K562 (cell line): ENCODE results near the gene PPP2R2B. TPM values are rescaled to one million over a fixed set of nuclear protein-coding genes. Genes with fewer than 3 reads are reported as not detected.

Experiments
- ATAC-seq: fragments of 200-7000 bp; cut with Tn5 transposase; 3 replicates; pipeline ENCODE4 v1.9.1; 2020; ENCODE audit warnings: moderate library complexity
- BruUV-seq: library from RNA; stranded (reverse); fragments of 400-500 nt; replicated peaks from 2 replicates; lab custom pipeline; 2021; lab: Mats Ljungman, UMichigan
- CTCF ChIA-PET: fragments of 300-600 bp; formaldehyde crosslinking; extraction: SDS; loops from one replicate; lab custom pipeline; 2021; ENCODE audit warnings: low intra/inter-chr PET ratio; lab: Yijun Ruan, JAX
- POLR2A ChIA-PET: fragments of 300-600, 350-650 bp; sonication (Branson Sonifier 250); formaldehyde crosslinking; extraction: SDS; loops from one replicate; lab custom pipeline; 2021; ENCODE audit warnings: antibody characterized with exemption, inconsistent platforms; lab: Yijun Ruan, JAX
- DNase-seq, 4 experiments: peaks; one replicate each; pipeline versions ENCODE4 v3.0.0 to v3.0.0-alpha.2; 2011 to 2018; ENCODE audit warnings: low spot score in 3 of 4, mixed read lengths in 3 of 4; ENCODE audit errors: extremely low read depth in 1 of 4
- FAIRE-seq: peaks from 2 replicates; lab custom pipeline; 2011; peaks lifted over from hg19 to GRCh38; lab: Jason Lieb, UNC
- H2AFZ ChIP-seq: 2 replicates; pipeline ENCODE4 v1.6.0; 2011; ENCODE audit warnings: low read depth, low read length, control low read depth, inconsistent platforms
- H3K27ac ChIP-seq: fragments of 200-600 bp; 3 replicates; pipeline ENCODE4 v1.8.0; 2011; ENCODE audit warnings: low read depth, mild to moderate bottlenecking, control low read depth, inconsistent platforms, low read length, moderate library complexity, mixed read lengths; ENCODE audit errors: extremely low read depth
- H3K27me3 ChIP-seq, 2 experiments: fragments of 300-600 bp in 1 of 2; 2 replicates in 1 of 2; 3 replicates in 1 of 2; pipeline versions ENCODE4 v1.6.0 to v1.8.0; 2011; ENCODE audit warnings: inconsistent platforms in 2 of 2, low read length in 2 of 2, mild to moderate bottlenecking in 1 of 2, mixed read lengths in 1 of 2, moderate library complexity in 1 of 2; ENCODE audit not compliant: control insufficient read depth in 2 of 2, insufficient read depth in 2 of 2
- H3K36me3 ChIP-seq: fragments of 300-600 bp; 3 replicates; pipeline ENCODE4 v1.8.0; 2011; ENCODE audit warnings: mild to moderate bottlenecking, low read length, inconsistent platforms; ENCODE audit not compliant: control insufficient read depth, insufficient read depth
- H3K4me1 ChIP-seq, 2 experiments: fragments of 200-600 bp in 1 of 2; replicated peaks in 1 of 2; 2 replicates in 1 of 2; 3 replicates in 1 of 2; pipeline versions ENCODE4 v1.5.1 to v1.8.0; 2011; ENCODE audit warnings: inconsistent platforms in 2 of 2, low read length in 2 of 2, mild to moderate bottlenecking in 1 of 2, mixed read lengths in 1 of 2, moderate library complexity in 1 of 2; ENCODE audit not compliant: control insufficient read depth in 2 of 2, insufficient read depth in 2 of 2
- H3K4me2 ChIP-seq: 2 replicates; pipeline ENCODE4 v1.6.1; 2011; ENCODE audit warnings: low read length, control low read depth, inconsistent platforms, mixed read lengths; ENCODE audit not compliant: insufficient read depth
- H3K4me3 ChIP-seq: fragments of 200-600 bp; sonication (generic), shearing (Covaris generic); 2 replicates; pipeline ENCODE4 v1.5.1; 2016; ENCODE audit warnings: control low read depth, inconsistent platforms
- H3K79me2 ChIP-seq: fragments of 200-600 bp; 3 replicates; pipeline ENCODE4 v1.8.0; 2011; ENCODE audit warnings: low read length, inconsistent platforms; ENCODE audit not compliant: control insufficient read depth, insufficient read depth
- H3K9ac ChIP-seq, 2 experiments: 2 replicates each; pipeline versions ENCODE4 v1.6.0 to v1.6.1; 2011; ENCODE audit warnings: low read depth in 2 of 2, low read length in 2 of 2, control low read depth in 1 of 2, inconsistent platforms in 1 of 2, mild to moderate bottlenecking in 1 of 2, mixed read lengths in 1 of 2; ENCODE audit not compliant: insufficient read depth in 1 of 2
- H3K9me1 ChIP-seq: one replicate; pipeline ENCODE4 v1.6.0; 2011; ENCODE audit warnings: inconsistent platforms, mild to moderate bottlenecking, low read length, moderate library complexity; ENCODE audit not compliant: control insufficient read depth, insufficient read depth
- H3K9me3 ChIP-seq: replicated peaks from 2 replicates; pipeline ENCODE4 v1.5.1; 2011; ENCODE audit warnings: low read depth, low read length, inconsistent platforms; ENCODE audit not compliant: control insufficient read depth, insufficient read depth
- H4K20me1 ChIP-seq: replicated peaks from 2 replicates; pipeline ENCODE4 v1.6.1; 2011; ENCODE audit warnings: low read length, inconsistent platforms, mixed read lengths; ENCODE audit not compliant: control insufficient read depth, insufficient read depth
- CC2D1A ChIP-seq: fragments of 450-650 bp; IDR thresholded peaks from 2 replicates; pipeline ENCODE4 v1.6.1; 2017; ENCODE audit warnings: mild to moderate bottlenecking
- CHCHD3 ChIP-seq: fragments of 250-450 bp; sonication (Bioruptor Pico); IDR thresholded peaks from 2 replicates; pipeline ENCODE4 v2.1.2; 2022; ENCODE audit warnings: mild to moderate bottlenecking
- ESRRB ChIP-seq: fragments of 250-450 bp; sonication (Bioruptor Pico); IDR thresholded peaks from 2 replicates; pipeline ENCODE4 v1.5.0; 2020; ENCODE audit warnings: mild to moderate bottlenecking, moderate library complexity, borderline replicate concordance
- ETV1 ChIP-seq: fragments of 450-650 bp; conservative IDR thresholded peaks from 2 replicates; pipeline ENCODE4 v1.6.1; 2016; ENCODE audit warnings: missing genetic modification characterization, control low read depth, low read depth, missing compliant biosample characterization
- ETV5 ChIP-seq: sonication (generic); formaldehyde crosslinking; IDR thresholded peaks from 2 replicates; pipeline ENCODE4 v1.4.0; 2020; ENCODE audit warnings: low read depth, mild to moderate bottlenecking, missing genetic modification reagents
- GATA2 ChIP-seq: sonication (generic); formaldehyde crosslinking; IDR thresholded peaks from 2 replicates; pipeline ENCODE4 v1.4.0; 2020; ENCODE audit warnings: mild to moderate bottlenecking, missing genetic modification reagents
- HDAC2 ChIP-seq: fragments of 450-650 bp; IDR thresholded peaks from 2 replicates; pipeline ENCODE4 v1.6.1; 2016; ENCODE audit warnings: mild to moderate bottlenecking
- IRF2 ChIP-seq: sonication (generic); formaldehyde crosslinking; IDR thresholded peaks from 2 replicates; pipeline ENCODE4 v1.8.1; 2022; ENCODE audit warnings: mild to moderate bottlenecking, missing genetic modification reagents
- MBD2 ChIP-seq: sonication (generic); IDR thresholded peaks from 2 replicates; pipeline ENCODE4 v1.6.1; 2016; ENCODE audit warnings: low read depth, borderline replicate concordance
- MYBL2 ChIP-seq, 2 experiments: fragments of 450-650 bp in 1 of 2; sonication (generic) in 1 of 2; formaldehyde crosslinking in 1 of 2; IDR thresholded peaks; 2 replicates each; pipeline versions ENCODE4 v1.6.1 to v1.8.1; 2017 to 2022; ENCODE audit warnings: borderline replicate concordance in 1 of 2, inconsistent platforms in 1 of 2, low read depth in 1 of 2, mild to moderate bottlenecking in 1 of 2, missing genetic modification reagents in 1 of 2, moderate library complexity in 1 of 2
- NR2C2 ChIP-seq, 2 experiments: fragments of 200-800 bp in 1 of 2; sonication (Bioruptor generic) in 1 of 2; sonication (generic) in 1 of 2; formaldehyde crosslinking in 1 of 2; IDR thresholded peaks; 2 replicates each; pipeline versions ENCODE4 v1.6.1 to v1.8.0; 2016 to 2022; ENCODE audit warnings: mild to moderate bottlenecking in 1 of 2, missing compliant biosample characterization in 1 of 2, missing genetic modification characterization in 1 of 2, missing genetic modification reagents in 1 of 2
- RFX7 ChIP-seq: fragments of 250-450 bp; sonication (Bioruptor Pico); IDR thresholded peaks from 2 replicates; pipeline ENCODE4 v1.5.1; 2021; ENCODE audit warnings: mild to moderate bottlenecking
- SMARCE1 ChIP-seq: fragments of 450-650 bp; IDR thresholded peaks from 2 replicates; pipeline ENCODE4 v1.7.1; 2016; ENCODE audit warnings: mild to moderate bottlenecking
- TRIM28 ChIP-seq: fragments of 450-650 bp; IDR thresholded peaks from 2 replicates; pipeline ENCODE4 v1.6.1; 2017
- ZBTB49 ChIP-seq: sonication (generic); formaldehyde crosslinking; IDR thresholded peaks from 2 replicates; pipeline ENCODE4 v1.8.0; 2022; ENCODE audit warnings: missing genetic modification reagents, mild to moderate bottlenecking, borderline replicate concordance
- ZNF124 ChIP-seq: sonication (generic); formaldehyde crosslinking; IDR thresholded peaks from 2 replicates; pipeline ENCODE4 v1.8.1; 2022; ENCODE audit warnings: missing genetic modification reagents
- ZNF24 ChIP-seq: fragments of 450-650 bp; IDR thresholded peaks from 2 replicates; pipeline ENCODE4 v1.6.1; 2016
- ZNF253 ChIP-seq: fragments of 250-450 bp; sonication (Bioruptor Pico); conservative IDR thresholded peaks from 2 replicates; pipeline ENCODE4 v1.6.1; 2021; ENCODE audit warnings: mild to moderate bottlenecking
- ZNF586 ChIP-seq: fragments of 450-650 bp; formaldehyde crosslinking; conservative IDR thresholded peaks from 2 replicates; pipeline ENCODE4 v1.4.0; 2020; ENCODE audit warnings: mild to moderate bottlenecking, moderate library complexity
- ZNF830 ChIP-seq: fragments of 250-450 bp; sonication (Bioruptor Pico); IDR thresholded peaks from 2 replicates; pipeline ENCODE4 v1.5.0; 2021; ENCODE audit warnings: mild to moderate bottlenecking
- WGBS: fragments of 100-300 bp; shearing (Covaris generic); methylation state at CpG from one replicate; pipeline ENCODE4 v1.1.6; 2016; ENCODE audit warnings: low coverage, mixed read lengths; ENCODE audit not compliant: insufficient coverage; ENCODE audit errors: missing lambda C conversion rate; 5-methylcytosine and 5-hydroxymethylcytosine counted together
- in situ Hi-C: fragments of 300-500 bp; cut with MboI; formaldehyde crosslinking; loops from 4 replicates; pipeline ENCODE4 v1.15.0; 2018; ENCODE audit warnings: inconsistent platforms, mixed read lengths
- intact Hi-C: fragments of 100-400 bp; cut with micrococcal nuclease; formaldehyde crosslinking; loops from 2 replicates; pipeline ENCODE4 v1.14.2; 2022
- polyA plus RNA-seq, 8 experiments: library from polyadenylated mRNA; depleted of rRNA in 4 of 8; stranded (reverse) in 5 of 8; unstranded in 3 of 8; fragments of >200 nt; fragmentation: Nextera tagmentation in 2 of 8; fragmentation: Illumina TruSeq in 1 of 8; extraction: Ambion mirVana in 2 of 8; extraction: Trizol in 1 of 8; gene quantifications; 2 replicates each; pipeline versions ENCODE4 v1.2.1 to v1.2.3, GENCODE V29; 2011 to 2014; ENCODE audit warnings: inconsistent platforms in 1 of 8, missing spikeins in 1 of 8
- total RNA-seq, 7 experiments: library from RNA; depleted of rRNA in 6 of 7; stranded (reverse); fragments of >200 nt in 6 of 7; fragmentation: Illumina TruSeq in 2 of 7; extraction: Trizol in 2 of 7; gene quantifications; 2 replicates each; pipeline versions ENCODE4 v1.2.1 to v1.2.3, GENCODE V29; 2011 to 2021; ENCODE audit warnings: low replicate concordance in 1 of 7

The PPP2R2B gene
- total and polyA plus RNA-seq, 9 of the 15 experiments (the other 6 are each of a cell fraction or from before 2014, with no cell fraction given) = not detected

GRCh38 chr5:146680846-146681584 is 197.5 kb downstream of the PPP2R2B start:
- Histone ChIP-seq H3K27me3 (no peaks in the 10 kb centered on the region), H3K9me1 (no peaks in the 10 kb centered on the region), H3K4me2 (no peak overlapping the region), H3K79me2 (no peaks in the 10 kb centered on the region), H3K9me3 (no peaks in the 10 kb centered on the region), H4K20me1 (no peaks in the 10 kb centered on the region), H3K4me1 (no peaks in the 10 kb centered on the region), H3K9ac (no peak overlapping the region), H3K4me3 (no peak overlapping the region)
- BruUV-seq = no TSS peak
- no peak for ATAC-seq
- 2% methylated on average over 9 of the region's 9 CpGs for WGBS
- CTCF ChIA-PET = no interaction called here
- in situ Hi-C loops = no loop called here
- DNase-seq = no peak
- POLR2A ChIA-PET = no interaction called here
- TF ChIP-seq GATA2 (no peak), ZNF24 (no peak), MYBL2 (IDR thresholded peaks at IDR 0.05; ENCODE audit: low read depth) (no peak), MYBL2 (CRISPR knock-in tag; IDR thresholded peaks at IDR 0.05; ENCODE audit: borderline replicate concordance) (no peak), CC2D1A (no peak), ZBTB49 (CRISPR knock-in tag) (no peak), MBD2 (no peak), IRF2 (no peak), ZNF586 (CRISPR knock-in tag) (no peak), ZNF253 (CRISPR knock-in tag) (no peak), NR2C2 (CRISPR knock-in tag; IDR thresholded peaks at IDR 0.05) (no peak), NR2C2 (tag; IDR thresholded peaks at IDR 0.05) (no peak), SMARCE1 (no peak), TRIM28 (no peak), ETV5 (no peak), HDAC2 (no peak), ESRRB (CRISPR knock-in tag) (no peak), CHCHD3 (CRISPR knock-in tag) (no peak), ZNF830 (CRISPR knock-in tag) (no peak), ETV1 (tag) (no peak), ZNF124 (CRISPR knock-in tag) (no peak), RFX7 (no peak)
- TF ChIP-seq, all 486 proteins: peak for 0
- H3K27ac ChIP-seq = no peak overlapping the region
- intact Hi-C loops = no loop called here
- FAIRE-seq = no peak
- no peaks in the 10 kb centered on the region for H3K36me3 ChIP-seq
- no peak overlapping the region for H2AFZ ChIP-seq
